ENCODE measurements around the gene EYS.
"Not testable (repeated sequence)": the region's sequence is repeated elsewhere in the genome, so short reads cannot be mapped to it uniquely, and the experiment has no call there.

EYS gene

DNA sequence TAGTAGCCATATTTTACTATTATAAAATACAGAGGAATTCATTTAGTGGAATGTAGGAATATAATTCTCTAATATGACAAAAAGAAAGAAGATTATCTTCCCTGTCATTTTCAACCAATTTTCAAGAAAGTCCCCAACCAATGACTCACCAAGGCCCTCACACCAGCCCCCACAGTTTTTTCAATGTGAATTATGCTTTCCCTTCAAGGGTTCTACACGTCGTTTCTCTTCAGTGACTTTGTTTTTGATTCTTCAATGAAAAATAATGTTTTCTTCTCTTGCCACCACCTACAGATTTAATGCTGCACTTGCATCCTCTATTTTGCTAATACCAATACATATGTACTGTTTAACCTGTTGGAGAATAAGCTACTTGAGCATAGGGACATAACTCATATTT, 1230.1 kb downstream of the EYS start (continued):
- TF ChIP-seq, protein P1, sequence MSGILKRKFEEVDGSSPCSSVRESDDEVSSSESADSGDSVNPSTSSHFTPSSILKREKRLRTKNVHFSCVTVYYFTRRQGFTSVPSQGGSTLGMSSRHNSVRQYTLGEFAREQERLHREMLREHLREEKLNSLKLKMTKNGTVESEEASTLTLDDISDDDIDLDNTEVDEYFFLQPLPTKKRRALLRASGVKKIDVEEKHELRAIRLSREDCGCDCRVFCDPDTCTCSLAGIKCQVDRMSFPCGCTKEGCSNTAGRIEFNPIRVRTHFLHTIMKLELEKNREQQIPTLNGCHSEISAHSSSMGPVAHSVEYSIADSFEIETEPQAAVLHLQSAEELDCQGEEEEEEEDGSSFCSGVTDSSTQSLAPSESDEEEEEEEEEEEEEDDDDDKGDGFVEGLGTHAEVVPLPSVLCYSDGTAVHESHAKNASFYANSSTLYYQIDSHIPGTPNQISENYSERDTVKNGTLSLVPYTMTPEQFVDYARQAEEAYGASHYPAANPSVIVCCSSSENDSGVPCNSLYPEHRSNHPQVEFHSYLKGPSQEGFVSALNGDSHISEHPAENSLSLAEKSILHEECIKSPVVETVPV (CRISPR knock-in tag; IDR thresholded peaks at IDR 0.05), result no peak

DNA sequence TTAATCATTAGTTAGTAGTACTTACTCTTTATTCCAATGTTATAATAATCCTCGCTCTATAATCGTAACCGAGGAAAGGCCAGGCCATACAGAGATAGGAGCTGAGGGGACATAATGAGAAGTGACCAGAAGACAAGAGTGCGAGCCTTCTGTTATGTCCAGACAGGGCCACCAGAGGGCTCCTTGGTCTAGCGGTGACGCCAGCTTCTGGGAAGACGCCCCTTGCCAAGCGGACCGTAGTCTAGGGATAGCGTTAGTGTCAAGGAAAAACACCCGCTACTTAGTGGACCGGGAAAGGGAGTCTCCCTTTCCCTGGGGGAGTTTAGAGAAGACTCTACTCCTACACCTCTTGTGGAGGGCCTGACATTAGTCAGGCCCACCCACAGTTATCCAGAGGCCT, 1237.6 kb downstream of the EYS start:
- ATAC-seq, result not testable (repeated sequence)

DNA sequence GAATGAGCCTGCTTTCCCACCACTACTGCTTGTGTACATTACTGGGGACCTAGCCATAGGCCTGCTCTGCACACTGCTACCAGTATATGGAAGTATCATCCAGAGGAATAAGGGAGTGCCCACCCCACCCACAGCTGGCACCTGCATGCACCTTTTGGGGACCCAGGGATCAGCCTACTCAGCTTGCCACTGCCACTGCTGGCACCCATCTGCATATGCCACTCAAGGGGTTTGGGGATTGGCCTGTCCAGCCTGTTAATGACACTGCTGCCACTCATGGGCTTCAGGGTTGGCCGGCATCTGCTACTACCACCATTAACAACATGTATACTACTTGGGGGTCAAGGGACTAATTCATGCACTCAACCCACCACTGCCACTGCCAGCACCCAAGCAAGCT, 1239.4 kb downstream of the EYS start:
- TF ChIP-seq, protein P2, sequence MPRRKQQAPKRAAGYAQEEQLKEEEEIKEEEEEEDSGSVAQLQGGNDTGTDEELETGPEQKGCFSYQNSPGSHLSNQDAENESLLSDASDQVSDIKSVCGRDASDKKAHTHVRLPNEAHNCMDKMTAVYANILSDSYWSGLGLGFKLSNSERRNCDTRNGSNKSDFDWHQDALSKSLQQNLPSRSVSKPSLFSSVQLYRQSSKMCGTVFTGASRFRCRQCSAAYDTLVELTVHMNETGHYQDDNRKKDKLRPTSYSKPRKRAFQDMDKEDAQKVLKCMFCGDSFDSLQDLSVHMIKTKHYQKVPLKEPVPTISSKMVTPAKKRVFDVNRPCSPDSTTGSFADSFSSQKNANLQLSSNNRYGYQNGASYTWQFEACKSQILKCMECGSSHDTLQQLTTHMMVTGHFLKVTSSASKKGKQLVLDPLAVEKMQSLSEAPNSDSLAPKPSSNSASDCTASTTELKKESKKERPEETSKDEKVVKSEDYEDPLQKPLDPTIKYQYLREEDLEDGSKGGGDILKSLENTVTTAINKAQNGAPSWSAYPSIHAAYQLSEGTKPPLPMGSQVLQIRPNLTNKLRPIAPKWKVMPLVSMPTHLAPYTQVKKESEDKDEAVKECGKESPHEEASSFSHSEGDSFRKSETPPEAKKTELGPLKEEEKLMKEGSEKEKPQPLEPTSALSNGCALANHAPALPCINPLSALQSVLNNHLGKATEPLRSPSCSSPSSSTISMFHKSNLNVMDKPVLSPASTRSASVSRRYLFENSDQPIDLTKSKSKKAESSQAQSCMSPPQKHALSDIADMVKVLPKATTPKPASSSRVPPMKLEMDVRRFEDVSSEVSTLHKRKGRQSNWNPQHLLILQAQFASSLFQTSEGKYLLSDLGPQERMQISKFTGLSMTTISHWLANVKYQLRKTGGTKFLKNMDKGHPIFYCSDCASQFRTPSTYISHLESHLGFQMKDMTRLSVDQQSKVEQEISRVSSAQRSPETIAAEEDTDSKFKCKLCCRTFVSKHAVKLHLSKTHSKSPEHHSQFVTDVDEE (CRISPR knock-in tag; IDR thresholded peaks at IDR 0.05), result no peak
- TF ChIP-seq TCF4 (CRISPR knock-in tag; IDR thresholded peaks at IDR 0.05; ENCODE audit: borderline replicate concordance) (no peak), SNAI2 (CRISPR knock-in tag; IDR thresholded peaks at IDR 0.05) (no peak), ZFP30 (CRISPR knock-in tag; IDR thresholded peaks at IDR 0.05) (no peak), ISL1 (CRISPR knock-in tag; IDR thresholded peaks at IDR 0.05) (no peak), ZC3H10 (CRISPR knock-in tag; IDR thresholded peaks at IDR 0.05) (no peak), ZNF70 (CRISPR knock-in tag; IDR thresholded peaks at IDR 0.05) (no peak), BACH2 (CRISPR knock-in tag; IDR thresholded peaks at IDR 0.05; ENCODE audit: borderline replicate concordance) (no peak)
- TF ChIP-seq, protein P3, sequence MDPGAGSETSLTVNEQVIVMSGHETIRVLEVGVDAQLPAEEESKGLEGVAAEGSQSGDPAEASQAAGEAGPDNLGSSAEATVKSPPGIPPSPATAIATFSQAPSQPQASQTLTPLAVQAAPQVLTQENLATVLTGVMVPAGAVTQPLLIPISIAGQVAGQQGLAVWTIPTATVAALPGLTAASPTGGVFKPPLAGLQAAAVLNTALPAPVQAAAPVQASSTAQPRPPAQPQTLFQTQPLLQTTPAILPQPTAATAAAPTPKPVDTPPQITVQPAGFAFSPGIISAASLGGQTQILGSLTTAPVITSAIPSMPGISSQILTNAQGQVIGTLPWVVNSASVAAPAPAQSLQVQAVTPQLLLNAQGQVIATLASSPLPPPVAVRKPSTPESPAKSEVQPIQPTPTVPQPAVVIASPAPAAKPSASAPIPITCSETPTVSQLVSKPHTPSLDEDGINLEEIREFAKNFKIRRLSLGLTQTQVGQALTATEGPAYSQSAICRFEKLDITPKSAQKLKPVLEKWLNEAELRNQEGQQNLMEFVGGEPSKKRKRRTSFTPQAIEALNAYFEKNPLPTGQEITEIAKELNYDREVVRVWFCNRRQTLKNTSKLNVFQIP (CRISPR knock-in tag; IDR thresholded peaks at IDR 0.05; ENCODE audit: borderline replicate concordance, low read depth), result no peak
- ATAC-seq, result no peak

DNA sequence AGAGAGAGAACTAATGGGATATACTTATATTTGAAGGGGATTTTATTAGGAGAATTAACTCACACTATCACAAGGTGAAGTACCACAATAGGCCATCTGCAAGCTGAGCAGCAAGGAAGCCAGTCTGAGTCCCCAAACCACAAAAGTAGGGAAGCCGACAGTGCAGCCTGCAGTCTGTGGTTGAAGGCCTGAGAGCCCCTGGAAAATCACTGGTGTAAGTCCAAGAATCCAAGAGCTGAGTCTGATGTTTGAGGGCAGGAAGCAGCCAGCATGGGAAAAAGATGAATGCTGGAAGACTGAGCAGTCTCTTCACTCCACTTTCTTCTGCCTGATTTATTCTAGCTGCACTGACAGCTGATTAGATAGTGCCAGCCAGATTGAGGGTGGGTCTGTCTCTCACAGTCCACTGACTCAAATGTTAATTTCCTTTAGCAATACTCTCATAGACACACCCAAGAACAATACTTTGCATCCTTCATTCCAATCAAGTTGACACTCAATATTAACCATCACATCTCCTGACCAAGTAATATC, 1247.5 kb downstream of the EYS start:
- no peak for ATAC-seq
- TF ChIP-seq SNAI2 (CRISPR knock-in tag; IDR thresholded peaks at IDR 0.05) (no peak), GLIS3 (CRISPR knock-in tag; IDR thresholded peaks at IDR 0.05) (no peak), OSR1 (CRISPR knock-in tag; IDR thresholded peaks at IDR 0.05) (no peak), ZFP30 (CRISPR knock-in tag; IDR thresholded peaks at IDR 0.05) (no peak), TCF4 (CRISPR knock-in tag; IDR thresholded peaks at IDR 0.05; ENCODE audit: borderline replicate concordance) (no peak)
- TF ChIP-seq, protein P4, sequence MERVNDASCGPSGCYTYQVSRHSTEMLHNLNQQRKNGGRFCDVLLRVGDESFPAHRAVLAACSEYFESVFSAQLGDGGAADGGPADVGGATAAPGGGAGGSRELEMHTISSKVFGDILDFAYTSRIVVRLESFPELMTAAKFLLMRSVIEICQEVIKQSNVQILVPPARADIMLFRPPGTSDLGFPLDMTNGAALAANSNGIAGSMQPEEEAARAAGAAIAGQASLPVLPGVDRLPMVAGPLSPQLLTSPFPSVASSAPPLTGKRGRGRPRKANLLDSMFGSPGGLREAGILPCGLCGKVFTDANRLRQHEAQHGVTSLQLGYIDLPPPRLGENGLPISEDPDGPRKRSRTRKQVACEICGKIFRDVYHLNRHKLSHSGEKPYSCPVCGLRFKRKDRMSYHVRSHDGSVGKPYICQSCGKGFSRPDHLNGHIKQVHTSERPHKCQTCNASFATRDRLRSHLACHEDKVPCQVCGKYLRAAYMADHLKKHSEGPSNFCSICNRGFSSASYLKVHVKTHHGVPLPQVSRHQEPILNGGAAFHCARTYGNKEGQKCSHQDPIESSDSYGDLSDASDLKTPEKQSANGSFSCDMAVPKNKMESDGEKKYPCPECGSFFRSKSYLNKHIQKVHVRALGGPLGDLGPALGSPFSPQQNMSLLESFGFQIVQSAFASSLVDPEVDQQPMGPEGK (CRISPR knock-in tag; IDR thresholded peaks at IDR 0.05; ENCODE audit: borderline replicate concordance), result no peak
- TF ChIP-seq, protein P1 (CRISPR knock-in tag; IDR thresholded peaks at IDR 0.05), result no peak

DNA sequence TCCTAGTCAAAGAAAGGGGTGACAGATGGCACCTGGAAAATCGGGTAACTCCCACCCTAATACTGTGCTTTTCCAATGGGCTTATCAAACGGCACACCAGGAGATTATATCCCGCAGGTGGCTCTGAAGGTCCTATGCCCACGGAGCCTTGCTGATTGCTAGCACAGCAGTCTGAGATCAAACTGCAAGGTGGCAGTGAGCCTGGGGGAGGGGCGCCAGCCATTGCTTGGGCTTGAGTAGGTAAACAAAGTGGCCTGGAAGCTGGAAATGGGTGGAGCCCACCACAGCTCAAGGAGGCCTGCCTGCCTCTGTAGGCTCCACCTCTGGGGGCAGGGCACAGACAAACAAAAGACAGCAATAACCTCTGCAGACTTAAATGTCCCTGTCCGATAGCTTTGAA, 1258.9 kb downstream of the EYS start:
- ATAC-seq, result not testable (repeated sequence)

DNA sequence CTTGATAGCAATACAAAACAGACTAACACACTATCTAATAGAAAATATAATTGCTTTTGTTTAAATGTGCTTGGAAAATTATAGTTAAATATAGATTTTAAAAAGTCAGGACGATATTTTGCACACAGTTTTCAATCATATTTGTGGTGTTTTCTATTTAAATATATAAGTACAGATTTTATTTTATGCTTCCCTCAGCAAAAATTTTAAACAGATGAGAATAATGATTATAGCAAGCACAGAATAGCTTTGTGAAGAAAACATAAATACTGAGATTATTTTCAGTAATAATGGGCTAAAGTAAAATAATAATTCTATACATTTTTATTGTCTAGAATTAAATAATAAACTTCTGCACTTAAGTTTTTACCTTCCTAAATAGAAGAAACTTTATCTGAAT, 1262.0 kb downstream of the EYS start:
- no peak for ATAC-seq
- TF ChIP-seq PPARA (CRISPR knock-in tag; IDR thresholded peaks at IDR 0.05; ENCODE audit: borderline replicate concordance) (no peak), ZC3H10 (CRISPR knock-in tag; IDR thresholded peaks at IDR 0.05) (no peak), CSDC2 (CRISPR knock-in tag; IDR thresholded peaks at IDR 0.05) (no peak), GLIS3 (CRISPR knock-in tag; IDR thresholded peaks at IDR 0.05) (no peak), ISL1 (CRISPR knock-in tag; IDR thresholded peaks at IDR 0.05) (no peak), TOX (CRISPR knock-in tag; IDR thresholded peaks at IDR 0.05; ENCODE audit: borderline replicate concordance) (no peak), TCF4 (CRISPR knock-in tag; IDR thresholded peaks at IDR 0.05; ENCODE audit: borderline replicate concordance) (no peak), ESRRG (CRISPR knock-in tag; IDR thresholded peaks at IDR 0.05) (no peak), ARNTL (CRISPR knock-in tag; IDR thresholded peaks at IDR 0.05; ENCODE audit: borderline replicate concordance, low read depth) (no peak), ZFP3 (CRISPR knock-in tag; IDR thresholded peaks at IDR 0.05) (no peak), OSR1 (CRISPR knock-in tag; IDR thresholded peaks at IDR 0.05) (no peak)
- TF ChIP-seq, protein P5, sequence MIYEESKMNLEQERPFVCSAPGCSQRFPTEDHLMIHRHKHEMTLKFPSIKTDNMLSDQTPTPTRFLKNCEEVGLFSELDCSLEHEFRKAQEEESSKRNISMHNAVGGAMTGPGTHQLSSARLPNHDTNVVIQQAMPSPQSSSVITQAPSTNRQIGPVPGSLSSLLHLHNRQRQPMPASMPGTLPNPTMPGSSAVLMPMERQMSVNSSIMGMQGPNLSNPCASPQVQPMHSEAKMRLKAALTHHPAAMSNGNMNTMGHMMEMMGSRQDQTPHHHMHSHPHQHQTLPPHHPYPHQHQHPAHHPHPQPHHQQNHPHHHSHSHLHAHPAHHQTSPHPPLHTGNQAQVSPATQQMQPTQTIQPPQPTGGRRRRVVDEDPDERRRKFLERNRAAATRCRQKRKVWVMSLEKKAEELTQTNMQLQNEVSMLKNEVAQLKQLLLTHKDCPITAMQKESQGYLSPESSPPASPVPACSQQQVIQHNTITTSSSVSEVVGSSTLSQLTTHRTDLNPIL (CRISPR knock-in tag; IDR thresholded peaks at IDR 0.05; ENCODE audit: low read depth), result no peak
- TF ChIP-seq, protein P3 (CRISPR knock-in tag; IDR thresholded peaks at IDR 0.05; ENCODE audit: borderline replicate concordance, low read depth), result no peak

All from SK-N-SH treated with all-trans-retinoic acid at 6 μM for 48 hours (cell line).